Activated CD8-positive, alpha-beta memory T cell treated with anti-CD3 and anti-CD28 coated beads for 36 hours (primary cell): ENCODE results near the gene TMEM208. TPM values are rescaled to one million over a fixed set of nuclear protein-coding genes. Genes with fewer than 3 reads are reported as not detected.

Experiments
- CTCF ChIA-PET: fragments of 350-600 bp; sonication (Branson Sonifier 250); formaldehyde crosslinking; loops from one replicate; lab custom pipeline; 2021; ENCODE audit warnings: antibody characterized with exemption; lab: Charles Lee
- POLR2A ChIA-PET: fragments of 350-600 bp; sonication (Branson Sonifier 250); formaldehyde crosslinking; loops from one replicate; lab custom pipeline; 2021; ENCODE audit warnings: antibody characterized with exemption; lab: Charles Lee
- total RNA-seq, 2 experiments: library from RNA; stranded (reverse); gene quantifications; one replicate each; pipeline ENCODE4 v1.2.3, GENCODE V29; 2021

Gene TMEM208
- total RNA-seq, 2 experiments from 2014 or later = 61.2 to 61.7 TPM

GRCh38 chr16:67188798-67189197 is 38.1 kb upstream of the TMEM208 start:
- ChIA-PET POLR2A (no interaction called here), CTCF (interaction anchor here (1.0 to 1.3 kb wide), 3 partner anchors 14 to 235 kb away, joined by 3 to 5 read pairs (median 3); no protein-coding TSS in a partner anchor)

- ChIA-PET CTCF (interaction anchor here (1.3 kb wide), 1 partner anchor 35 kb away, joined by 5 read pairs; no protein-coding TSS in a partner anchor), POLR2A (no interaction called here)
Observed at GRCh38 chr16:67190041-67190440, 36.9 kb upstream of the TMEM208 start, which contains the start of gene EXOC3L1. Gene EXOC3L1 (minus strand): TSS chr16:67190136. CDS start chr16:67189676, 460 bp downstream.

DNA sequence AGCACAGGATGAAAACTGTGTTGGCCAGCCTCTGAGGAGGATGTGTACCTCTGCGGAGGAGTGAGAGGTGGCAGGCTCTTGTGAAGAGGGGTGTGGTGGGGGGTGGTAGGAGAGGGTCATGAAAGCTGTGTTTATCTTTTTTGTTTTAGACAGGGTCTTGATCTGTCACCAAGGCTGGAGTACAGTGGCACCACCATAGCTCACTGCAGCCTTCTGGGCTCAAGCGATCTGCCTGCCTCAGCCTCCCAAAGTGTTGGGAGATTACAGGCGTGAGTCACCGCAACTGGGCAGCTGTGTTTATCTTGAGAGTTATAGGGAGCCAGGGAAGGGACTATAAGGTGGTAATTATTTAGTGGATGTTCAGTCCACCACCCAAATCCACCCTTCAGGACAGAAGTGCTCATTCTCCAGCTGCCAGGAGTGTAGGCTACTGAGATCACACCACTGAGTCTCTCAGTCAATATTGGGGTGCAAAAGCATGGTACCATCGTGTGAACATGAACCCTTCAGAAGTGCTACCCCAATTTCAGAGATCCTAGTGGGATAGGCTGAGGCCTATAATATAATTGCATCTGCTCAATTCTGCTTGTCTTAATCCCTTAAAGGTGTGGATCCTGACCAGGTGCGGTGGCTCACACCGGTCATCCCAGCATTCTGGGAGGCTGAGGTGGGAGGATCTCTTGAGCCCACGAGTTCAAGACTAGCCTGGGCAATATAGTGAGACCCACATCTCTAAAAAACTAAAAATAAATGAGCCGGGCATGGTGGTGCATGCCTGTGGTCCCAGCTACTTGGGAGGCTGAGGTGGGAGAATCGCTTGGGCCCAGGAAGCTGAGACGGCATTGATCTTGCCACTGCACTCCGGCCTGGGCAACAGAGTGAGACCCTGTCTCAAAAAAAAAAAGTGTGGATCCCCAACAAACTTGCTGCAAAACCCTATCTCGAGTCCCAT is 36.2 kb upstream of the TMEM208 start:
- ChIA-PET CTCF (interaction anchor here (1.3 kb wide), 1 partner anchor 35 kb away, joined by 5 read pairs; no protein-coding TSS in a partner anchor), POLR2A (no interaction called here)

DNA sequence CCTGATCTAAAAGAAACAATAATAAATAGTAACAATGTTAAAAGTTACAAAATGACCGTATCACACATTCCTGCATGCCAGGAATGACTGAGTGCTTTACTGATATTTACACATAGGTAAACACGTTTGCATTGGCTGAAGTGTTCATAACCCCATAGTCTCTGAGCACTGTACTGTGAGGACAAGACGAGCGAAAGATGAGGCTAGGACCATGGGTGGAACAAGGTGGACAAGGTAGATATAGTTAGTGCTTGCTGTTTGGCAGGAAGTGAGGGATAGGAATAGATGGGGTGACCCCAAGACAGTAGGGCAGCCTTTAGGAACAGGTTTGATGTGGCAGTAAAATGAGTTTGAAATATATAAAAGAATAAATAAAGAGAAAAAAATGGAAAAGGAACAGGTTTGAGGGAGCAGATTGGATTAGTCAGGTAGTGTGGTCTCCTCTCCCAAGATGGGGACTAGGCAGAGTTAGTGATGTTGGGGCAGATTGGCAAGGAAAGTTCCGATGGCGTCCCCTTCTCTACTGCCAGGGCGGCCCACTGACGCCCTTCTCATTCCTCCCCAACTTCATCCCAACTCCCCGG is 35.4 kb upstream of the TMEM208 start:
- ChIA-PET POLR2A (interaction anchor here (0.6 kb wide), 1 partner anchor 117 kb away, joined by 3 read pairs; no protein-coding TSS in a partner anchor), CTCF (no interaction called here)

DNA sequence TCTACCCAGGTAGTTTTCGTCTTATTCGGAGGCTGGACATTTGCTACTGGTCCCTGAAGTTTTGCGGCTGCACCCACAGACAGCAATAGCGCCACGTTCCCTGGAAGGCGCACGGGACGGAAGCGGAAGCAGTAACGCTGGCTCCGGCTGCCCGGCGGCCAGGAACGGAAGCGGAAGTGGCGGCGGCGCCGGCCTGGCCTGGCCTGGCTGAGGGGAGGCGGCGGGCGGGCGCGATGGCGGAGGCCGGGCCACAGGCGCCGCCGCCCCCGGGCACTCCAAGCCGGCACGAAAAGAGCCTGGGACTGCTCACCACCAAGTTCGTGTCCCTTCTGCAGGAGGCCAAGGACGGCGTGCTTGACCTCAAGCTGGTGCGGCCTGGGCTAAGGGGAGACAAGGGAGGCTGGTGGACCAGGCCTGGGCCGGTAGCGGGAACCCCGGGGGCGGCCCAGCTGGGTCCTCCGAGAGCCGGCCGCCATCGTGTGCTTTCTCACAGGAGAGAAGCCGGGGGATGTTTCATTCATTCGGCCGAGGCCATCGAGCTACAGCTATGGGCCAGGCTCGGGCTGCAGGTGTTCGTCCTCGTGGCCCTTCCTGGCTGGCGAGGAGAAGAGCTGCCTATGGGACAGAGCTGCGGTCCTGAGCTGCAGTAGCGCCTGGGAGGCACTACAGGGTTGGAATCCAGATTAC is 34.8 kb upstream of the TMEM208 start, which contains the start of gene E2F4:
Gene E2F4, plus strand, starts transcription at position 161 of the 687 bp plus-strand sequence. Its CDS starts 73 bp downstream, at position 234.
- POLR2A ChIA-PET = interaction anchor here (0.6 to 0.7 kb wide), 2 partner anchors 16 to 117 kb away, joined by 3 to 5 read pairs; no protein-coding TSS in a partner anchor
- CTCF ChIA-PET = interaction anchor here (0.5 to 1.4 kb wide), 8 partner anchors 9 to 235 kb away, joined by 3 to 4 read pairs (median 3); no protein-coding TSS in a partner anchor

GRCh38 chr16:67192781-67193361 is 34.1 kb upstream of the TMEM208 start:
- CTCF ChIA-PET = interaction anchor here (0.8 to 1.4 kb wide), 6 partner anchors 8 to 215 kb away, joined by 3 to 4 read pairs (median 3); no protein-coding TSS in a partner anchor
- POLR2A ChIA-PET = interaction anchor here (0.5 to 0.9 kb wide), 3 partner anchors 15 to 165 kb away, joined by 3 to 5 read pairs (median 5); no protein-coding TSS in a partner anchor

DNA sequence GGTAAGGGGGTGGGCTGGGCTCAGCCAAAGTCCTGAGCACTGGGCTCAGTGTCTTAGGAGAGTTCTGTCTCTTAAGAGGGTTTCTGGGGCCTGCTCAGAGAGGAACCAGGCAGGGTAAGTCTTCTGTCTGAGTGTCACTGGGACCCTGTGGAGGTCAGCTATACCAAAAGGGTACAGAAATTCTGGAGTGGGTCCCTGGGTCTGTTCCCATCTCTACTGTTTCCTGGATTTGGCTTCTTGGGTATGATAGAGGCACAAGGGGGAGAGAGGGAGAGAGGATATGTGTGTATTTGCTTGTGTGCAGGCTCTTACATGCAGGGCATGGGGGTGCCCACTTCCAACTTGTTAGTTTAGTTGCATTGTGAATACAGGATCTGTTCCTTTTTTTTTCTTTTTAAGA is 33.4 kb upstream of the TMEM208 start:
- POLR2A ChIA-PET = interaction anchor here (0.9 kb wide), 1 partner anchor 19 kb away, joined by 3 read pairs; no protein-coding TSS in a partner anchor
- CTCF ChIA-PET = interaction anchor here (1.4 kb wide), 1 partner anchor 53 kb away, joined by 3 read pairs; no protein-coding TSS in a partner anchor

GRCh38 chr16:67194260-67194659 is 32.7 kb upstream of the TMEM208 start:
- CTCF ChIA-PET = interaction anchor here (0.6 kb wide), 1 partner anchor 77 kb away, joined by 3 read pairs; no protein-coding TSS in a partner anchor
- POLR2A ChIA-PET = no interaction called here

DNA sequence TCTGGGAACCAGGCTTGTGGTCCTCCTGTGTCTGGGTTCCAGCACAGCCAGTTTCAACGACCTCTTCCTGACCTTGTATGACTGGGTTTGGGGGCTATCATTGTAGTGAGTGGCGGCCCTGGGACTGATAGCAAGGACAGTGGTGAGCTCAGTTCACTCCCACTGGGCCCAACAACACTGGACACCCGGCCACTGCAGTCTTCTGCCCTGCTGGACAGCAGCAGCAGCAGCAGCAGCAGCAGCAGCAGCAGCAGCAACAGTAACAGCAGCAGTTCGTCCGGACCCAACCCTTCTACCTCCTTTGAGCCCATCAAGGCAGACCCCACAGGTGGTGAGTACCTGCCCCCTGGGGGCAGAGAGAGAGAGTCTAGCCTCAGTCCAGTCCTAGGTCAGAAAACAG is 31.3 kb upstream of the TMEM208 start:
- CTCF ChIA-PET = interaction anchor here (1.2 to 1.5 kb wide), 2 partner anchors 142 to 218 kb away, joined by 3 to 4 read pairs; no protein-coding TSS in a partner anchor
- POLR2A ChIA-PET = interaction anchor here (1.1 kb wide), 1 partner anchor 13 kb away, joined by 3 read pairs; no protein-coding TSS in a partner anchor

DNA sequence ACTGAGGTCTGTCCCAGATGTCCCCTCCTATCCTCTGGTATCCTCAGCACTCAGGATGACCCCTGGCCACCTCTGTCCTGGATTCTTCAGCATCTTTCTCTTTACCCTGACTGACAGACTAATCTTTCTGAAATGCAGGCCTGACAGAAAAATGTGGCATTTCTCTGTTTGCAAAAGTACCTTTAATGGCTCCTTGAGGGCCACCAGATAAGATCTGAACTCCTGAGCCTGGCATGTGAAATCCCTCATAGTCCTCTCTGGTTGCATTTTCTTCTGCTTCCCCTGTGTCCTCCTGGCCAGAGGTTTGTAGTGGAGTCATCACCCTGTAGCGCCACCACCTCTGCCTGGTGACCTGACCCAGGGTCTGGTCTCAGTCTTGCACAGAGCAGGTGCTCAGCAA is 30.0 kb upstream of the TMEM208 start:
- CTCF ChIA-PET = interaction anchor here (0.9 to 2.1 kb wide), 4 partner anchors 12 to 220 kb away, joined by 4 to 6 read pairs (median 5); partner anchors contain the start of genes B3GNT9 and TMEM208
- POLR2A ChIA-PET = interaction anchor here (1.1 kb wide), 1 partner anchor 11 kb away, joined by 3 read pairs; no protein-coding TSS in a partner anchor

GRCh38 chr16:67197704-67198103 is 29.2 kb upstream of the TMEM208 start:
- CTCF ChIA-PET = interaction anchor here (0.7 to 2.1 kb wide), 7 partner anchors 10 to 42 kb away, joined by 3 to 7 read pairs (median 4); partner anchors contain the start of genes NOL3 and TMEM208
- POLR2A ChIA-PET = interaction anchor here (0.7 kb wide), 1 partner anchor 10 kb away, joined by 3 read pairs; no protein-coding TSS in a partner anchor

DNA sequence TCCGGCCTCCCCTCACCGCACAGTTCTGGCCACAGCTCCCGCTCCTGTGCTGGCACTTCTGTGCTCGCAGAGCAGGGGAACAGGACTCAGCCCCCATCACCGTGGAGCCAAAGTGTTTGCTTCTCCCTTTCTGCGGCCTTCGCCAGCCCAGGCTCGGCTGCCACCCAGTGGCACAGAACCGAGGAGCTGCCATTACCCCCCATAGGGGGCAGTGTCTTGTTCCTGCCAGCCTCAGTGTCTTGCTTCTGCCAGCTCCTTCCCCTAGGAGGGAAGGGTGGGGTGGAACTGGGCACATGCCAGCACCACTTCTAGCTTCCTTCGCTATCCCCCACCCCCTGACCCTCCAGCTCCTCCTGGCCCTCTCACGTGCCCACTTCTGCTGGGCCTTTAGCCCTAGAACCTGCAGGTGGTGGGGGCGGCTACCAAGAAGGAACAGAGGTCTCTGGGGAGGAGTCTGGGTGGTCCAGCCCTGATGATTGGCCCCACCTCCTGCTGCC is 28.6 kb upstream of the TMEM208 start:
- CTCF ChIA-PET = interaction anchor here (0.8 to 2.1 kb wide), 7 partner anchors 10 to 251 kb away, joined by 3 to 7 read pairs (median 4); partner anchors contain the start of gene TMEM208
- POLR2A ChIA-PET = interaction anchor here (0.7 kb wide), 1 partner anchor 10 kb away, joined by 3 read pairs; no protein-coding TSS in a partner anchor

DNA sequence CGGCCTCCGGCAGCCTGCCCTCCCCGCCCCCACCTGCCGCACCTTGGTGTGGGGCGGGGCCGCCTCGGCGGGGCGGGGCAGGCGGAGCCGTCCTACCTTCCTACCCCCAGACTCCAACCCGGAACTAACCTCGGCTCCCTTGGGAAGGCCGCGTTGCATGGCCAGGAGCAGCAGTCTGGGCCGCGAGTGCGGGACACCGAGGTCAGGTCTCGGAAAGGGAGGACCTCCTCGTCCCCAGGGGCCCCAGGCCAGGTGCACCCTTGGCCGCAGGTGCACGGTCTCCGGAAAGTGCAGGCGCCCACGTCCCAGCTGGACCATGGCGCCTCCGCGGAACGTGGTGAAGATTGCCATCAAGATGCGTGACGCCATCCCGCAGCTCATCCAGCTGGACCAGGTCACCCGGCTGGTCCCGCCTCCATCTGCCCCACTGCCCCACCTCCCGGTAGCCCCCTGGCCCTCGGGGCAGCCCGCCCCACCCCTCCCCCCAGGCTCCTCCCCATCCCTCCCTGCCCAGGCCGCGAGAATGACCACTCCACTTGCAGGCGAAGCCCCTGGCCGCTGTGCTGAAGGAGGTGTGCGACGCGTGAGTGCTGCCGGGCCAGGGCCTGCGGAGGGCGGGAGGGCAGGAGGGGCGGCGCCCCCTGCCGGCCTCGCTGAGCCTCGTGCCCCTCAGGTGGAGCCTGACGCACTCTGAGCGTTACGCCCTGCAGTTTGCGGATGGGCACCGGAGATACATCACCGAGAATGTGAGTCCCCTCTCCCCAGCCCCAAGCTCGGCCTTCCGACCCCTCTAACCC is 27.7 kb upstream of the TMEM208 start, which contains the start of gene ELMO3:
Gene ELMO3, plus strand, starts transcription at position 121 of the 797 bp plus-strand sequence. Its CDS starts 196 bp downstream, at position 317.
- POLR2A ChIA-PET = no interaction called here
- CTCF ChIA-PET = interaction anchor here (1.5 to 2.1 kb wide), 2 partner anchors 9 to 250 kb away, joined by 3 to 7 read pairs; no protein-coding TSS in a partner anchor

DNA sequence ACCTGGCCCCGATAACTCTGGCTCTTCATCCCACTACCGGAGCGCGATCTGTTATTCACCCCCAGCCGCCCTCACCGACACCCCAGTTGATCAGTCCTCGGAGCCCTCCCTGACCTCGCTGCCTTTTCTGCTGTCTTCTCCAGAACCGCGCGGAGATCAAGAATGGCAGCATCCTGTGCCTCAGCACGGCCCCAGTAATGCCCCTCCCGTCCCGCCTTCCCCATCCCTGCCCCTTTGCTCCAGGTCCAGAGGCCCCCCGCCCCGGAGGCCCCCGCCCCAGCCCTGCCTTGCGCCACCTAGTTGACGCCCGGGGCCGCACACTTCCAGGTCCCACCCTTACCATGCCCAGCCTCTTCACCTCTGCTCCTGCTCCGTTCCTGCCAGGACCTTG is 27.1 kb upstream of the TMEM208 start:
- POLR2A ChIA-PET = no interaction called here

GRCh38 chr16:67200491-67200890 is 26.4 kb upstream of the TMEM208 start:
- ChIA-PET CTCF (interaction anchor here (1.2 kb wide), 1 partner anchor 8 kb away, joined by 3 read pairs; no protein-coding TSS in a partner anchor), POLR2A (no interaction called here)

More for the DNA sequence above, 27.1 kb upstream of the TMEM208 start:
- CTCF ChIA-PET = interaction anchor here (1.5 kb wide), 1 partner anchor 249 kb away, joined by 3 read pairs; no protein-coding TSS in a partner anchor
